ENCODE data around the gene IGF2BP2. TPM values are rescaled to one million over a fixed set of nuclear protein-coding genes. Genes with fewer than 3 reads are reported as not detected.

IGF2BP2 gene
- polyA plus RNA-seq, 3 donors = 94.1 to 123 (median 122) TPM

- DNase-seq = no peak
These were observed 84.7 kb downstream of the IGF2BP2 start for GRCh38 chr3:185740133-185740532.

- no peak for DNase-seq
These were observed 85.6 kb downstream of the IGF2BP2 start for GRCh38 chr3:185739264-185739701.

- no peak for DNase-seq
These were observed 86.8 kb downstream of the IGF2BP2 start for GRCh38 chr3:185737740-185738680.

- DNase-seq = no peak
These were observed 87.8 kb downstream of the IGF2BP2 start for GRCh38 chr3:185737020-185737419.

GRCh38 chr3:185734725-185735096 is 90.1 kb downstream of the IGF2BP2 start:
- DNase-seq = no peak

- peak; percentile 58 for DNase-seq
These were observed 90.7 kb downstream of the IGF2BP2 start for GRCh38 chr3:185733980-185734724.

- DNase-seq = no peak
These were observed 92.1 kb downstream of the IGF2BP2 start for GRCh38 chr3:185732782-185733181.

- DNase-seq = no peak
These were observed 94.3 kb downstream of the IGF2BP2 start for GRCh38 chr3:185730550-185730949.

- DNase-seq = no peak
These were observed 95.3 kb downstream of the IGF2BP2 start for GRCh38 chr3:185729337-185730055.

- no peak for DNase-seq
These were observed 96.1 kb downstream of the IGF2BP2 start for GRCh38 chr3:185728630-185729336.

GRCh38 chr3:185727873-185728272 is 97.0 kb downstream of the IGF2BP2 start:
- no peak for DNase-seq

- no peak for DNase-seq
These were observed 98.4 kb downstream of the IGF2BP2 start for GRCh38 chr3:185726254-185726967.

- no peak for DNase-seq
These were observed 100.1 kb downstream of the IGF2BP2 start for GRCh38 chr3:185724761-185725160.

- no peak for DNase-seq
These were observed 100.6 kb downstream of the IGF2BP2 start for GRCh38 chr3:185724251-185724650.

- no peak for DNase-seq
These were observed 102.0 kb downstream of the IGF2BP2 start for GRCh38 chr3:185722881-185723280.

- DNase-seq = no peak
These were observed 102.9 kb downstream of the IGF2BP2 start for GRCh38 chr3:185721970-185722369.

GRCh38 chr3:185720326-185720725 is 104.5 kb downstream of the IGF2BP2 start:
- DNase-seq = no peak

GRCh38 chr3:185718736-185719593 is 105.9 kb downstream of the IGF2BP2 start:
- DNase-seq = no peak

GRCh38 chr3:185717627-185718402 is 107.0 kb downstream of the IGF2BP2 start:
- no peak for DNase-seq
